ENCODE results near the gene NUP98. TPM values are rescaled to one million over a fixed set of nuclear protein-coding genes. Genes with fewer than 3 reads are reported as not detected.
"Not testable (repeated sequence)": the region's sequence is repeated elsewhere in the genome, so short reads cannot be mapped to it uniquely, and the experiment has no call there.

NUP98 gene
- total RNA-seq, 1 experiment from 2014 or later, result 114 TPM

DNA sequence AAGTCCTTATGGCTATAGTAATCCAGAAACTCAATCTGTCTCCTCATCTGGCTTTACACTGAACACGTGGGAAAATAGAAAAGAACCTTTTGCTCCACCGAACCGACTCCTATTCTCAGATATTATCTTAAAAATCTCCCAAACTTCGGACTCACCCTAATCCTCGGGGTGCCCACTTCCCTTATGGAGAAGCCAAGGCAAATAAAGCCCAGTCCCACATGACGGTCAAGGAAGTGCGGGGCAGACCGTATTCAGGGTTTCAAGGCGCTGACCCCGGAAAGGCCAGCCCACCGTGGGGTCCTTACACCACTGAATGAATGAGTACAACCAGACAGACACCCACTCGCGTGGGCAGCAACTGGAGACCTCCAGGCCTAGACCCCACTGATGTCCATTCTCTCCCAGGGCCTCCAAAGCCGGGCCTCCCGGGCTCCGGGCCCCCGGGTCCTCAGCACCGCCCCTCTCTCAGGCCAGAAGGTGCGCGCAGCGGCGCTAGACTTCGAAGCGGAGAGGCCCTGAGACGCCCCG is 489 bp downstream of the NUP98 start:
- CTCF ChIA-PET, result no interaction called here
- no peaks in the 10 kb centered on the region for H3K9me3 Mint-ChIP-seq (ENCODE audit: low read depth, unreplicated experiment)
- DNase-seq, result no peak

DNA sequence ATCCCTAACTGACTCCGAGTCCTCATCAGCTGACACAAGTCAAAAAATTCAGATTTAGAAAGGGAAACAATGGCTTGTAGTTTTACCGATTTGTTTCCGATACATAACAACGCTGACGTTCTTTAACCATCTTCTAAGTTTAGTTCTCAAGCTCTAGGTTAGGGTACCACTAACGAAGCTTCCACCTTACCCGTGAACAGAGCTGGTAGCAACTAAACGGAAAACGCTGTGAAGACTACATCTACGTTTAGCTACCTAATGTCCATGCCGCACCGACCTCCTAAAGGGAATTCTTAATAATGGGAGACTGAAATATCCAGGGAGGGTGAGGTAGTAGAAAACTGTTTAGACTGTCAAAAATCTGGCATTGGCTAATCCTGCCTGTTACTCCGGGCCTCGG is 1.0 kb downstream of the NUP98 start:
- H3K9me3 Mint-ChIP-seq (ENCODE audit: low read depth, unreplicated experiment), result no peaks in the 10 kb centered on the region
- H3K4me3 Mint-ChIP-seq (ENCODE audit: low read depth, unreplicated experiment), result peak overlapping the region; percentile 83
- peaks cover 50% of the 10 kb centered on the region for H3K36me3 Mint-ChIP-seq (ENCODE audit: insufficient read depth, unreplicated experiment)
- intact Hi-C loops (cut with micrococcal nuclease; ENCODE audit: unreplicated experiment), result loop anchor here (2.0 kb wide), 1 partner anchor 44 kb away; the partner anchor contains the start of gene RHOG
- H3K27ac Mint-ChIP-seq (ENCODE audit: unreplicated experiment), result peak overlapping the region; percentile 79
- BruUV-seq (replicated peaks), result no TSS peak
- H3K4me1 Mint-ChIP-seq (ENCODE audit: low read depth, unreplicated experiment), result peaks cover 9% of the 10 kb centered on the region
- DNase-seq, result no peak
- TF ChIP-seq, protein P1, sequence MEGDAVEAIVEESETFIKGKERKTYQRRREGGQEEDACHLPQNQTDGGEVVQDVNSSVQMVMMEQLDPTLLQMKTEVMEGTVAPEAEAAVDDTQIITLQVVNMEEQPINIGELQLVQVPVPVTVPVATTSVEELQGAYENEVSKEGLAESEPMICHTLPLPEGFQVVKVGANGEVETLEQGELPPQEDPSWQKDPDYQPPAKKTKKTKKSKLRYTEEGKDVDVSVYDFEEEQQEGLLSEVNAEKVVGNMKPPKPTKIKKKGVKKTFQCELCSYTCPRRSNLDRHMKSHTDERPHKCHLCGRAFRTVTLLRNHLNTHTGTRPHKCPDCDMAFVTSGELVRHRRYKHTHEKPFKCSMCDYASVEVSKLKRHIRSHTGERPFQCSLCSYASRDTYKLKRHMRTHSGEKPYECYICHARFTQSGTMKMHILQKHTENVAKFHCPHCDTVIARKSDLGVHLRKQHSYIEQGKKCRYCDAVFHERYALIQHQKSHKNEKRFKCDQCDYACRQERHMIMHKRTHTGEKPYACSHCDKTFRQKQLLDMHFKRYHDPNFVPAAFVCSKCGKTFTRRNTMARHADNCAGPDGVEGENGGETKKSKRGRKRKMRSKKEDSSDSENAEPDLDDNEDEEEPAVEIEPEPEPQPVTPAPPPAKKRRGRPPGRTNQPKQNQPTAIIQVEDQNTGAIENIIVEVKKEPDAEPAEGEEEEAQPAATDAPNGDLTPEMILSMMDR (IDR thresholded peaks at IDR 0.05; ENCODE audit: unreplicated experiment), result no peak
- CTCF ChIA-PET, result no interaction called here
- no peaks in the 10 kb centered on the region for H3K27me3 Mint-ChIP-seq (ENCODE audit: unreplicated experiment)

More for the DNA sequence above, 489 bp downstream of the NUP98 start:
- BruUV-seq (replicated peaks), result no TSS peak
- H3K27me3 Mint-ChIP-seq (ENCODE audit: unreplicated experiment), result no peaks in the 10 kb centered on the region
- H3K4me1 Mint-ChIP-seq (ENCODE audit: low read depth, unreplicated experiment), result peaks cover 9% of the 10 kb centered on the region
- peaks cover 45% of the 10 kb centered on the region for H3K36me3 Mint-ChIP-seq (ENCODE audit: insufficient read depth, unreplicated experiment)
- peak overlapping the region; percentile 79 for H3K27ac Mint-ChIP-seq (ENCODE audit: unreplicated experiment)
- intact Hi-C loops (cut with micrococcal nuclease; ENCODE audit: unreplicated experiment), result loop anchor here (2.0 kb wide), 1 partner anchor 44 kb away; the partner anchor contains the start of gene RHOG
- peak overlapping the region; percentile 83 for H3K4me3 Mint-ChIP-seq (ENCODE audit: low read depth, unreplicated experiment)
- TF ChIP-seq, protein P1 (IDR thresholded peaks at IDR 0.05; ENCODE audit: unreplicated experiment), result no peak

DNA sequence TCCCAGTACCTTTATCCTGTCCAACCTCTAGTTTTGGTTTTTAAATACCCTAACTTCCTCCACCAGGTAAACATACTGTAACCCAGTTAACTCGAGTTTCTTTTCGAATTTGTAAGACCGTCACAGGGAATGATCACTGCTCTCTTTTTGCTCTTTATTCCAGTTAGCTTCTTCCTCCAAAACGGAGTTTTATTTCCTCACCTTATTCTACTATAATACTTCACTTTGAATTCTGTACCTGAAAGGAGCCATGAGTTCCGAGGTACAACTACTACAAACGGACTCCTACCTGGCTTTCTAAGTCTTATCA is 1.4 kb downstream of the NUP98 start:
- BruUV-seq (replicated peaks), result TSS peak; percentile 51
- no peaks in the 10 kb centered on the region for H3K27me3 Mint-ChIP-seq (ENCODE audit: unreplicated experiment)
- peak overlapping the region; percentile 83 for H3K4me3 Mint-ChIP-seq (ENCODE audit: low read depth, unreplicated experiment)
- DNase-seq, result no peak
- intact Hi-C loops (cut with micrococcal nuclease; ENCODE audit: unreplicated experiment), result loop anchor here (2.0 kb wide), 1 partner anchor 45 kb away; the partner anchor contains the start of gene RHOG
- CTCF ChIA-PET, result no interaction called here
- H3K9me3 Mint-ChIP-seq (ENCODE audit: low read depth, unreplicated experiment), result no peaks in the 10 kb centered on the region
- peaks cover 9% of the 10 kb centered on the region for H3K4me1 Mint-ChIP-seq (ENCODE audit: low read depth, unreplicated experiment)
- peak overlapping the region; percentile 79 for H3K27ac Mint-ChIP-seq (ENCODE audit: unreplicated experiment)
- TF ChIP-seq, protein P1 (IDR thresholded peaks at IDR 0.05; ENCODE audit: unreplicated experiment), result no peak
- H3K36me3 Mint-ChIP-seq (ENCODE audit: insufficient read depth, unreplicated experiment), result peaks cover 54% of the 10 kb centered on the region

DNA sequence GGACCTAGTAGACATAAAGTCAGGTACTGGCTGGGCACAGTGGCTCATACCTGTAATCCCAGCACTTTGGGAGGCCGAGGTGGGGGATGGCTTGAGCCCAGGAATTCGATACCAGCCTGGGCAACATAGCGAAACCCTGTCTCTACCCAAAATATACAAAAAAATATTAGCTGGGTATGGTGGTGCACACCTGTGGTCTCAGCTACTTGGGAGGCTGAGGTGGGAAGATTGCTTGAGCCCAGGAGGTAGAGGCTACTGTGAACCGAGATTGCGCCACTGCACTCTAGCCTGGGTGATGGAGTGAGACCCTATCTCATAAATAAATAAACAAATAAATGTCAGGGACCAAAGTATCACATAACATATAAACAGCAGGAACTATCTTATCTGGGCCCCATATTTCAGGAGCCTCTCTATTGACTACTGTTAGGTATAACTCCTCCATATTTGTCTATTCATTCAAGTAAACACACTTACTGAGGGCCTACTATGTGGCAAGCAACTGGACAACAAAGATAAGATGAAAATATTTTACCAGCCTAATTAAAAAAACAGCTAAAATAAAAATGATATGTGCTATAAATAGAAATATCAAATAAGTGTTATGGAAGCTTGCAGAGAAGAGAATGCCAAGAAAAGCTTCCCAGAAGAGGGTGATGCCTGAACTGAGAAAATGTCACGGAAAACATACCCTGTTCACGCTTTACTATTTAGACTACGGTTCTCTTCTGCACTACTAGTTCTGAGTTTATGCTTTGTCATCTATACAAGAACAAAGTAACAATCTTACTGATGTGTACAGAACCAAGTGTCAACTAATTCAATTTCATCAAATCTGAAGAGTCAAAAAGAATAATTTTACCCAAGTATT is 2.0 kb downstream of the NUP98 start:
- Mint-ChIP-seq H3K4me1 (ENCODE audit: low read depth, unreplicated experiment) (peaks cover 9% of the 10 kb centered on the region), H3K27me3 (ENCODE audit: unreplicated experiment) (no peaks in the 10 kb centered on the region), H3K27ac (ENCODE audit: unreplicated experiment) (peak overlapping the region; percentile 79), H3K36me3 (ENCODE audit: insufficient read depth, unreplicated experiment) (peaks cover 55% of the 10 kb centered on the region), H3K4me3 (ENCODE audit: low read depth, unreplicated experiment) (peak overlapping the region; percentile 83), H3K9me3 (ENCODE audit: low read depth, unreplicated experiment) (no peaks in the 10 kb centered on the region)
- no peak for DNase-seq
- TF ChIP-seq, protein P1 (IDR thresholded peaks at IDR 0.05; ENCODE audit: unreplicated experiment), result no peak
- intact Hi-C loops (cut with micrococcal nuclease; ENCODE audit: unreplicated experiment), result loop anchor here (2.0 kb wide), 1 partner anchor 45 kb away; the partner anchor contains the start of gene RHOG
- BruUV-seq (replicated peaks), result no TSS peak
- CTCF ChIA-PET, result interaction anchor here (0.6 kb wide), 1 partner anchor 90 kb away, joined by 3 read pairs; no protein-coding TSS in a partner anchor

DNA sequence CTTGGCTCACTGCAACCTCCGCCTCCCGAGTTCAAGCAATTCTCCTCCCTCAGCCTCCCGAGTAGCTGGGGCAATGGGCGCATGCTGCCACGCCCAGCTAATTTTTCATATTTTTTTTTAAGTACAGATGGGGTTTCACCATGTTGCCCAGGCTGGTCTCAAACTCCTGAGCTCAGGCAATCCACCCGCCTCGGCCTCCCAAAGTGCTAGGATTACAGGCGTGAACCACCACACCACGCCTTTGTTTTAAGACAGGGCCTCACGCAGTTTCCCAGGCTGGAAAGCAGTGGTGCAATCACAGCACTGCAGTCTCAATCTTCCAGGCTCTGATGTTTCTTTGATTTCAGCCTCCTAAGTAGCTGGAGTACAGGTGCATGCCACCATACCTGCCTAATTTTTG is 3.0 kb downstream of the NUP98 start:
- H3K27me3 Mint-ChIP-seq (ENCODE audit: unreplicated experiment); BruUV-seq (replicated peaks); H3K9me3 Mint-ChIP-seq (ENCODE audit: low read depth, unreplicated experiment); H3K4me1 Mint-ChIP-seq (ENCODE audit: low read depth, unreplicated experiment); H3K27ac Mint-ChIP-seq (ENCODE audit: unreplicated experiment); H3K4me3 Mint-ChIP-seq (ENCODE audit: low read depth, unreplicated experiment); DNase-seq; intact Hi-C loops (cut with micrococcal nuclease; ENCODE audit: unreplicated experiment): not testable (repeated sequence)
- peaks cover 62% of the 10 kb centered on the region for H3K36me3 Mint-ChIP-seq (ENCODE audit: insufficient read depth, unreplicated experiment)
- CTCF ChIA-PET, result interaction anchor here (0.6 kb wide), 1 partner anchor 89 kb away, joined by 3 read pairs; no protein-coding TSS in a partner anchor
